ENCODE measurements around the gene CALN1. TPM values are rescaled to one million over a fixed set of nuclear protein-coding genes. Genes with fewer than 3 reads are reported as not detected.
"Not testable (repeated sequence)": the region's sequence is repeated elsewhere in the genome, so short reads cannot be mapped to it uniquely, and the experiment has no call there.

CALN1 gene
- total RNA-seq, 4 donors from 2014 or later, result under 0.01 to 1.2 (median 0.22) TPM; not detected in 1

DNA sequence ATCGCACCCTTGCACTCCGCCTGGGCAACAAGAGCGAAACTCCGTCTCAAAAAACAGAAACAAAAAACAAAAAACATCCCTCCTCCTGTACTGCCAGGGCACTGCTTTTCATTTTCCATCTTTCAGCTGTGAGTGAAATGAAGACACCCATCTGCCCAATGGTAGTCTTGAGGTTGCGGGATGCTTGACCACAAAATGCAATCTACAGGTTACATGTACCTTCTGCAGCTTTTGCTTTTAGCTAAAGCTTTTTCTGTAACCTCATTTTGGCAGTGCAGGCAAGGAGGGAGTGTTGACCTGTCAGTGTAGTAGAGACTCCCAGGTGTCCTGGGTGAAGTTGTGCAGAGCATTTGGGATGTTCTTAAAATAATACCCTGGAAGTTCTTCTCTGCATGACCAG, 476.5 kb downstream of the CALN1 start:
- no peaks in the 10 kb centered on the region for H3K36me3 ChIP-seq
- H3K4me3 ChIP-seq, result no peak overlapping the region
- no peaks in the 10 kb centered on the region for H3K4me1 ChIP-seq
- peaks cover 0 to 23% (median 0%) of the 10 kb centered on the region in 4 donors for H3K9me3 ChIP-seq
- 85 to 86% methylated on average over 5 of the region's 5 CpGs for WGBS, 2 donors
- TF ChIP-seq EP300 (IDR thresholded peaks at IDR 0.05) (no peak), POLR2A (IDR thresholded peaks at IDR 0.05) (no peak)
- DNase-seq (ENCODE audit: low spot score in 2 of 2), result no peak
- no peaks in the 10 kb centered on the region for H3K27me3 ChIP-seq
- no peak overlapping the region for H3K27ac ChIP-seq

GRCh38 chr7:71933426-71933825, 478.7 kb downstream of the CALN1 start:
- Histone ChIP-seq H3K9me3 (peaks cover 0 to 29% (median 0%) of the 10 kb centered on the region in 4 donors), H3K36me3 (no peaks in the 10 kb centered on the region), H3K4me1 (no peaks in the 10 kb centered on the region), H3K4me3 (no peak overlapping the region), H3K27ac (no peak overlapping the region), H3K27me3 (no peaks in the 10 kb centered on the region)
- TF ChIP-seq, protein P1, sequence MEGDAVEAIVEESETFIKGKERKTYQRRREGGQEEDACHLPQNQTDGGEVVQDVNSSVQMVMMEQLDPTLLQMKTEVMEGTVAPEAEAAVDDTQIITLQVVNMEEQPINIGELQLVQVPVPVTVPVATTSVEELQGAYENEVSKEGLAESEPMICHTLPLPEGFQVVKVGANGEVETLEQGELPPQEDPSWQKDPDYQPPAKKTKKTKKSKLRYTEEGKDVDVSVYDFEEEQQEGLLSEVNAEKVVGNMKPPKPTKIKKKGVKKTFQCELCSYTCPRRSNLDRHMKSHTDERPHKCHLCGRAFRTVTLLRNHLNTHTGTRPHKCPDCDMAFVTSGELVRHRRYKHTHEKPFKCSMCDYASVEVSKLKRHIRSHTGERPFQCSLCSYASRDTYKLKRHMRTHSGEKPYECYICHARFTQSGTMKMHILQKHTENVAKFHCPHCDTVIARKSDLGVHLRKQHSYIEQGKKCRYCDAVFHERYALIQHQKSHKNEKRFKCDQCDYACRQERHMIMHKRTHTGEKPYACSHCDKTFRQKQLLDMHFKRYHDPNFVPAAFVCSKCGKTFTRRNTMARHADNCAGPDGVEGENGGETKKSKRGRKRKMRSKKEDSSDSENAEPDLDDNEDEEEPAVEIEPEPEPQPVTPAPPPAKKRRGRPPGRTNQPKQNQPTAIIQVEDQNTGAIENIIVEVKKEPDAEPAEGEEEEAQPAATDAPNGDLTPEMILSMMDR (IDR thresholded peaks at IDR 0.05), result no peak
- 92 to 94% methylated on average over 7 of the region's 7 CpGs for WGBS, 2 donors
- DNase-seq (ENCODE audit: low spot score in 2 of 2), result no peak

- TF ChIP-seq, protein P1 (IDR thresholded peaks at IDR 0.05), result no peak
- no peak for TF ChIP-seq EP300 (IDR thresholded peaks at IDR 0.05)
- TF ChIP-seq POLR2A (IDR thresholded peaks at IDR 0.05), result no peak
- Histone ChIP-seq H3K4me3 (no peak overlapping the region), H3K36me3 (no peaks in the 10 kb centered on the region), H3K4me1 (no peaks in the 10 kb centered on the region), H3K27ac (no peak overlapping the region), H3K9me3 (peaks cover 0 to 34% (median 0%) of the 10 kb centered on the region in 4 donors), H3K27me3 (no peaks in the 10 kb centered on the region)
- DNase-seq (ENCODE audit: low spot score in 2 of 2), result no peak
- WGBS, 2 donors, result 49 to 51% methylated on average over 4 to 7 of the region's 7 CpGs
Measured at GRCh38 chr7:71925663-71926062, 486.5 kb downstream of the CALN1 start.

DNA sequence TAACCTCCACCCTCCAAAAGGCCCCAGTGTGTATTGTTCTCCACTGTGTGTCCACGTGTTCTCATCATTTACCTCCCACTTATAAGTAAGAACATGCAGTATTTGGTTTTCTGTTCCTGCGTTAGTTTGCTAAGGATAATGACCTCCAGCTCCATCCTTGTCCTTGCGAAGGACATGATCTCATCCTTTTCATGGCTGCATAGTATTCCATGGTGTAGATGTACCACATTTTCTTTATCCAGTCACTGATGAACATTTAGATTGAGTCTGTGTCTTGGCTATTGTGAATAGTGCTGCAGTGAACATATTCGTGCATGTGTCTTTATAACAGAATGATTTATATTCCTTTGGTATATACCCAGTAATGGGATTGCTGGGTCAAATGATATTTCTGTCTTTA, 497.9 kb downstream of the CALN1 start:
- H3K27ac ChIP-seq; H3K27me3 ChIP-seq; DNase-seq (ENCODE audit: low spot score in 2 of 2); H3K4me1 ChIP-seq; H3K36me3 ChIP-seq; H3K4me3 ChIP-seq: not testable (repeated sequence)
- 81 to 94% methylated on average over 4 of the region's 4 CpGs for WGBS, 2 donors
- peaks cover 0 to 19% (median 0%) of the 10 kb centered on the region in 4 donors for H3K9me3 ChIP-seq

- H3K36me3 ChIP-seq, result no peaks in the 10 kb centered on the region
- no peak overlapping the region for H3K4me3 ChIP-seq
- peaks cover 0 to 23% (median 0%) of the 10 kb centered on the region in 4 donors for H3K9me3 ChIP-seq
- H3K27ac ChIP-seq, result no peak overlapping the region
- 49 to 53% methylated on average over 4 of the region's 4 CpGs for WGBS, 2 donors
- no peak for DNase-seq (ENCODE audit: low spot score in 2 of 2)
- no peaks in the 10 kb centered on the region for H3K4me1 ChIP-seq
- H3K27me3 ChIP-seq, result no peaks in the 10 kb centered on the region
- TF ChIP-seq, protein P1 (IDR thresholded peaks at IDR 0.05), result no peak
- TF ChIP-seq POLR2A (IDR thresholded peaks at IDR 0.05), result no peak
- no peak for TF ChIP-seq EP300 (IDR thresholded peaks at IDR 0.05)
Measured at GRCh38 chr7:71912476-71912875, 499.7 kb downstream of the CALN1 start.

- TF ChIP-seq POLR2A (IDR thresholded peaks at IDR 0.05) (no peak), EP300 (IDR thresholded peaks at IDR 0.05) (no peak)
- TF ChIP-seq, protein P1 (IDR thresholded peaks at IDR 0.05), result no peak
- no peaks in the 10 kb centered on the region for H3K36me3 ChIP-seq
- WGBS, 2 donors, result 83% methylated on average over 5 of the region's 5 CpGs
- DNase-seq (ENCODE audit: low spot score in 2 of 2), result no peak
- H3K4me3 ChIP-seq, result no peak overlapping the region
- H3K27ac ChIP-seq, result no peak overlapping the region
- no peaks in the 10 kb centered on the region for H3K4me1 ChIP-seq
- no peaks in the 10 kb centered on the region for H3K27me3 ChIP-seq
- peaks cover 0 to 23% (median 0%) of the 10 kb centered on the region in 4 donors for H3K9me3 ChIP-seq
Measured at GRCh38 chr7:71911051-71911450, 501.1 kb downstream of the CALN1 start.
